ENCODE results near the gene MSI2.
A peak's percentile ranks its signal among the peaks of the same experiment; 100 is the strongest.

The MSI2 gene

GRCh38 chr17:57441270-57441600, 184.9 kb downstream of the MSI2 start:
- no peak for DNase-seq (ENCODE audit: low spot score)

- no peak for DNase-seq (ENCODE audit: low spot score)
Observed at GRCh38 chr17:57442401-57442823, 186.1 kb downstream of the MSI2 start.

GRCh38 chr17:57442914-57443571, 186.7 kb downstream of the MSI2 start:
- no peak for DNase-seq (ENCODE audit: low spot score)

DNA sequence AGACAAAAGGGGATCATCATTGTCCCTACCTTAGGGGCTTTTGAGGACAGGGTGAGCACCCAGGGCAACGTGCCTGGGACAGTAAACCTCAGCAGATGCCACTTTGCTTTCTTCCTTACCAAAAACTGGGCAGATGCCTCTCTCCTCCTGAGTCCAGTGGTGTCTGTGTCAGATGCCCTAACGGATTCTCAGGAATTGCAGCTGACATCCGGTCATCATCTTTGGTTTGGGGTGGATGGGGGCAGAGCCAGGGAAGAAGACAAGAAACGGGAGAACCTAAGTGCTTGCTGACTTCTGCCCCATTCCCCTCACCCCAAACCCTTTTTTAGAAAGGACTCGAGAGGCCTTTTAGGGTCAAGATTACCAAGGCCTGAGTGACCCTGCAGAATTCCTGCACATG, 187.5 kb downstream of the MSI2 start:
- DNase-seq (ENCODE audit: low spot score) = no peak

DNA sequence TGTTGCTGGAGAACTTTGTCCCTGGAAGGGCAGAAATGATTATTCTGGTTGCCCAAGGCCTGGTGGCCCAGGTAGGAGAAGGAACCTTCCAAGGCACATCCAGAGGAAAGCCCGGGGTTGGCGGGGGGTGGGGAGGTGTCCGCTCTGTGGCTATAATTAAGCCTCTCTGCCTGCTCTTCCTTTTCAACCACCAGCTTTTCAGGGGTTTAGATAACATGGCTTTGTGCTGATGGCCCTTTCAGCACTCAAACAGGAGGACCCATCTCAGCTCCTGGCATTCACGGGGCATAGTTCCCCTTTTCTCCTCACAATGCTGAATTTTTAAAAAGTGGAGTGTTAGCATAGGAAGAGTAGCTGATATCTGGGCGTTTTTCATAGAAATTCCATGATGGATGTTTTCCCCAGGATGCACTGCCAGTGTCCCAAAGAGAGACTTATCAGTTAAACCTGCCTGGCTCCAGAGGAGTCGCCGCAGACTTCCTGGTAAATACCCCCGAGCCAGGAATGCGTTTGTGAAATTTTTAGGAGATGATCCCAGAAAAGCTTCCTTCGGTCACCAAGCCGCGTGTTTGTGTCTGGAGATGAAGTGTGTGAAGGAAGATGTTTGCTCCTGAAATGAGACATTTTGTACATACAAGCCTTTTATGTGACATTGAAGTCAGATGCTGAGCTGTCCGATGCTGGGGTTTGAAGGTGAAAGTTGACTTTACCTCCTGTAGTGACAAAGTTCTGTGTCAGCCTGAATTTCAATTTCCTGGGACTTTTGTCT, 188.5 kb downstream of the MSI2 start:
- DNase-seq (ENCODE audit: low spot score) = no peak

DNA sequence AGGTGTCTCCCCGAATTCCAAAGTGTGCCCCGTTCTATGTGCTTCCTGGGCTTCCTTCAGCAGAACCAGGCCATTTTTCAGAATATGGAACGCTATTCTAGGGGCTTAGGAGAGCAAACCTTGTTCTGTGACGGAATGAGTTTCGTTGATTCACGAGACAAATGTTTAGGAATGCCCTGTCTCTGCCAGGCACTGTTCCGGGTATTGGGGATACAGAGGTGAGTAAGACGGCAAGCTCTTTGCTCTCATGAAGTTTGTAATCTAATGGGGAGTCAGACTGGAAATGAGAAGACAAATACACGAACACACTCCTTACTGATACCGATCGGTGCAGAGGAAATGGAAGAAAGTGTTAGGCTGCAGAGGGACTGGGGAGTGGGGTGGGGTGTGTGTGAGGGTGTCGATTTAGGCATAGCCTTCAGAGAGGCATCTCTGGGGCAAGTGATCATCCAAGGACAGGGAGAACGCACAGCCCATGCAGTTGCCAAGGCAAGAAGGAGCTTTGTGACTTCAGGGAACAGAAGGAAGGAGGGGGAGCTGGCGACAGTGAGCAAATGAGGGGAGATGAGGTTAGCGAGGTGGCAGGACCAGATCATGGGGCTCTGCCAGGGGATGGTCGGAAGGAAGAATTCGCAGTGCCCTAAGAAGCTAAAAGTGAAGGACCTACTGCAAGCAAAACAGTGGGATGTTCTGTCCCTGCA, 189.6 kb downstream of the MSI2 start:
- no peak for DNase-seq (ENCODE audit: low spot score)

DNA sequence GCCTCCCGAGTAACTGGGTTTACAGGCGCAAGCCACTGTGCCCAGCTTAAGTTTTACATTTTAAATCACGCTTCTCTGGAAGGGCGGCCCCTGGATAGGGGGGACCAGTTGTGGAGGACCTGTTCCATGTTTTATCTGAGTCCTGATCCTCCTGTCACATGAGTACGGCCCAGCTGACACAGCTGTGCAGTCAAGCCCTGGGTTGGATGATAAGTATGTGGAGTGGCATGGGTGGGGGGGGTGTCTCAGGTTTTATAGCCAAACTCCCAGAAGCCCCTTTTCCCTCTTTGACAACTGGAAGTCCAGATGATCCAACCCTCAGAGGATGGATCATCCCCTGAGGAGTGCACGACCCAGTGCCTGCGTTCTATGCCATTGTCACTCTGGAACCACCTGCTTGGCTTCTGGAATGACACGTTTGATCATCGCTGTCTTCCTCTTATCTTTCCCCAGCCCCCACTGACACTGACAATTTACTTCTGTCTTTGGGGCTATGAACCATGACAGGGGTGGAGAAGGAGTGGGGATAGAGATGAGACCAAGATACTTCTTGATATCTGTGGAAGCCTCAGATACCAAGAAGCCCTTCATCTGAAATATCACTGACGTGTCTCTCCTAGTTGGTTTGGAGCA, 191.2 kb downstream of the MSI2 start:
- DNase-seq (ENCODE audit: low spot score) = no peak

GRCh38 chr17:57447990-57448758, 191.9 kb downstream of the MSI2 start:
- DNase-seq (ENCODE audit: low spot score) = no peak

DNA sequence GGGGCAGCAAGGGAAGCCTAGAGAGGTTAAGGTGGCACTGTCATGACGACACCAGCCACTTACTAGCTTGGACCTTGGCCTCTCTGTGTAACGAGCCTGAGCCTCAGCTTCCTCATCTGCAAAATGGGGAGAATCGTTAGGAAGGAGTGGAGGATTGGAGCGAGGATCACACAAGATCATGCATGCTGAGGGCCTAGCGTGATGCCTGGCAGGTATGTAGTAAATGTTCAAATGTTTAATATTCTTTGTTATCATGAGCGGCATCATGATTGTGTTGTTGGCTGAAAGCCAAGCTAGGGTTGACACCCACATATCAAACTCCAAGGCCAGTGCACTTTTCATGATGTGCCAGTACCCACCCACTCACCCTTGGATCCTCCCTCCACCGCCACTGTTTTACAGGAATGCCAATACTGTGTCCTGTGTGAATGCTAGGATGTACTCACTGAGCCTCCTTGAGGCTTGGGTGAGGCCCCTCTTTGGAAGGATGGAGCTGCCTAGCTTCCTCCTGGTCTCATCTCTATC, 192.5 kb downstream of the MSI2 start:
- no peak for DNase-seq (ENCODE audit: low spot score)

- peak; percentile 67 for DNase-seq (ENCODE audit: low spot score)
Observed at GRCh38 chr17:57451191-57451590, 194.9 kb downstream of the MSI2 start.

GRCh38 chr17:57451643-57452042, 195.3 kb downstream of the MSI2 start:
- DNase-seq (ENCODE audit: low spot score) = no peak

- no peak for DNase-seq (ENCODE audit: low spot score)
Observed at GRCh38 chr17:57453841-57454425, 197.6 kb downstream of the MSI2 start.

DNA sequence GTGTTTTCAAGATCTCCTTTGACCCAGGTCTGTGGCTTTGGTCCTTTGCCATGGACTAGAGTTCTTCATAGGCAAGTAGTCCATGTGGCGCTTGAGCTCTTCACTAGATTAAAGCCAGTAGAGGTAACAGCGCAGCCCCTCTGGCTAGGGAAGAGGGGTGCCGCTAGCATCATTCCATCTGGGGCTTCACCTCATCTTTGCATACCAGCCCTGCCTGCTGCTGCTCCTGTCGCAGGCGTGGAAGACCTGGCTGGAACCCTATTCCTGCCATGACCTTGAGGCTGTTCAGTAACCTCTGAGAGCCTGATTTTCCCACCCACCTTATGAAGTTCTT, 198.4 kb downstream of the MSI2 start:
- DNase-seq (ENCODE audit: low spot score) = no peak

- DNase-seq (ENCODE audit: low spot score) = peak; percentile 65
Observed at GRCh38 chr17:57455063-57455914, 199.0 kb downstream of the MSI2 start.

DNA sequence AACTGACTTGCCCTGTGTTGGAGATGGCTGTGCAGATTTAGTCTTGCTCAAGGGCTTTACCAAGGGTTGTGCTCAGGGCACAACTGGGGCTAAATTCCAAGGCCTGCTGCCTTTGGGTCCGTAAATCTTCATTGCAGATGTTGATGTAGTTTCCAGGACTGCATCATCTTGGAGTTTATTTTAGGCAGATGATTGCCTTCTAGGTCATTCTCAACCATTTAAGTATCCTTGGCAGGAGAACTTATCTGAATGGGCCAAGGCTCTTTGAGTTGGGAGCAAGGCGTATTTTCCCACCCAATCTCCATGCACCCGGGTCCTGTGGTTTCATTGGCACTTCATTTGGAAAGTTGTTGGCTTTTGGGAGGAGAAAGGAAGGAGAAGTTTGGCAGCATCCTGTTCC, 200.3 kb downstream of the MSI2 start:
- no peak for DNase-seq (ENCODE audit: low spot score)

- no peak for DNase-seq (ENCODE audit: low spot score)
Observed at GRCh38 chr17:57457188-57457587, 200.9 kb downstream of the MSI2 start.

DNA sequence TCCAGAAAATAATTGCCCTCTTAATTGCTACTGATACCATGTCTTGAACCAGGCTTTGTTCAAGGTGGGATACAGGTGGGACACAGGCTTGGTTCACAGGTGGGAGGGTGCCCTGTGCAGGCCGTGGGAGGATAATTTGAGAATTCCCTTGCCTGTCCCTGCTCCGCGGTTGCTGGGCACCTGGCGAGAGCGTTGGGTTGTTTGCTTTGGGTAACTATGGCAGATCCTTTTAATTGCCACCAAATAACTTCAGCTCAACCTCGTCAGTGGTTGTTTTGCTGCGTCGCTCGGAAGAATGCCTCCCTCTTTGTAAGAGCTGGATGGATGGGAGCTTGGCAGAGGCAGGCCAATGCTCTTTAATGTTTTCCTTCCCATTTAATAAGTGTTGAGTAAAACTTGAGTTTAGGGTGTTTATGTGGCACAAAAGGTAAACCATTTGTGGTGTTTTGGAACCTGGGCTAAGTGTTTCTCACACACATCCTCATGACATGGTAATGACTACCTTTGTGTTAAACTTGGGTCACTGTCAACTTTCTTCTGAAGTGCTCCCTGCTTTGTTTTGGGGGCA, 202.5 kb downstream of the MSI2 start:
- no peak for DNase-seq (ENCODE audit: low spot score)

DNA sequence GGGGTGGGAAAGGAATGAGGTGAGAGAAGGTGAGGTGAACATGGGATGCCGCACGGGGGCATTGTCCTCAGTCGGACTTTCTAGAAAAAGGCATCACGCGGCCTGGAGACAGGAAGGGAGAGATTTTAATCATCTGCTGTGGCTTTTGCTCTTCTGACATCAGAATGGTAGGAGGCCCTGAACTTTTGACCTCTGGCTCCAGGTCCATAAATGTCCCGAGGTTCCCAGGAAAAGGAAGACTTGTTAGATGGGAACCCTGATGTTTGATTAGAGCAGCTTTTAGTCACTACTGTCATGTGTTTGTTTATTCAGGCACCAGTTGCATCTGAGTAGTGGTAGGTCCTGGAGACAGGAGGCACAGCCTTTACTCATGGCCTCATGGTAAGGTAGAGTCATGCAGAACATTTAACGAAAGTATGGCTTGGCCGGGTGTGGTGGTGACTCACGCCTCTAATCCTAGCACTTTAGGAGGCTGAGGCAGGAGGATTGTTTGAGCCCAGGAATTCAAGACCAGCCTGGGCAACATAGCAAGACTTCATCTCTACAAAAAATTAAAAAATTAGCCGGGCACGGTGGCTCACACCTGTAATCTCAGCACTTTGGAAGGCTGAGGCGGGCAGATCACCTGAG, 203.1 kb downstream of the MSI2 start:
- no peak for DNase-seq (ENCODE audit: low spot score)

GRCh38 chr17:57461082-57461481, 204.8 kb downstream of the MSI2 start:
- DNase-seq (ENCODE audit: low spot score) = no peak

Data from putamen (tissue), 1 donor.